CD4-positive, alpha-beta T cell (primary cell): ENCODE results near the gene CATSPERZ. TPM values are rescaled to one million over a fixed set of nuclear protein-coding genes. Genes with fewer than 3 reads are reported as not detected.
A peak's percentile ranks its signal among the peaks of the same experiment; 100 is the strongest.

Experiments
- ATAC-seq: fragments of 200-7000 bp; cut with Tn5 transposase; one replicate; pipeline ENCODE4 v1.10.0; 2022; ENCODE audit warnings: mild to moderate bottlenecking; ENCODE audit not compliant: poor library complexity
- CTCF ChIA-PET: fragments of 350-600 bp; sonication (Branson Sonifier 250); formaldehyde crosslinking; loops from one replicate; lab custom pipeline; 2021; ENCODE audit warnings: antibody characterized with exemption, inconsistent platforms; lab: Charles Lee
- POLR2A ChIA-PET: fragments of 350-600 bp; sonication (Branson Sonifier 250); formaldehyde crosslinking; loops from one replicate; lab custom pipeline; 2021; ENCODE audit warnings: antibody characterized with exemption, inconsistent platforms; lab: Charles Lee
- DNase-seq, 14 experiments: peaks; one replicate each; pipeline ENCODE4 v3.0.0-alpha.2; 2013 to 2020; ENCODE audit warnings: mixed read lengths in 2 of 14
- H3K27ac ChIP-seq, 2 donors: one replicate each; pipeline versions ENCODE4 v1.5.1 to v1.7.0; 2013; ENCODE audit warnings: low read length in 2 of 2, low read depth in 1 of 2, mild to moderate bottlenecking in 1 of 2
- H3K27me3 ChIP-seq, 2 experiments: 1 replicate in 1 of 2; 2 replicates in 1 of 2; pipeline versions ENCODE4 v1.6.1 to v1.7.0; 2013; ENCODE audit warnings: low read length in 2 of 2, control low read depth in 1 of 2, mild to moderate bottlenecking in 1 of 2, moderate library complexity in 1 of 2; ENCODE audit not compliant: insufficient read depth in 2 of 2, control insufficient read depth in 1 of 2
- H3K36me3 ChIP-seq: one replicate; pipeline ENCODE4 v1.6.1; 2013; ENCODE audit warnings: low read length, control low read depth; ENCODE audit not compliant: insufficient read depth
- H3K4me1 ChIP-seq: one replicate; pipeline ENCODE4 v1.6.1; 2013; ENCODE audit warnings: low read length, control low read depth; ENCODE audit not compliant: insufficient read depth
- H3K4me3 ChIP-seq: one replicate; pipeline ENCODE4 v1.5.1; 2013; ENCODE audit warnings: mild to moderate bottlenecking, low read length, moderate library complexity
- H3K9me3 ChIP-seq, 2 experiments: 1 replicate in 1 of 2; 2 replicates in 1 of 2; pipeline versions ENCODE4 v1.6.1 to v1.7.0; 2013; ENCODE audit warnings: low read length in 2 of 2, mild to moderate bottlenecking in 2 of 2, control low read depth in 1 of 2, moderate library complexity in 1 of 2; ENCODE audit not compliant: control insufficient read depth in 1 of 2, insufficient read depth in 1 of 2
- H3K27ac Mint-ChIP-seq: one replicate; pipeline ENCODE4 v1.8.0; 2020; ENCODE audit warnings: mixed read lengths
- H3K27me3 Mint-ChIP-seq: one replicate; pipeline ENCODE4 v1.8.0; 2021; ENCODE audit warnings: mixed read lengths
- H3K36me3 Mint-ChIP-seq: one replicate; pipeline ENCODE4 v1.8.0; 2021; ENCODE audit warnings: low read depth, mixed read lengths
- H3K4me1 Mint-ChIP-seq: one replicate; pipeline ENCODE4 v1.8.0; 2021; ENCODE audit warnings: low read depth, mixed read lengths
- H3K4me3 Mint-ChIP-seq: one replicate; pipeline ENCODE4 v1.8.0; 2020; ENCODE audit warnings: mild to moderate bottlenecking, mixed read lengths
- H3K9me3 Mint-ChIP-seq: one replicate; pipeline ENCODE4 v1.8.0; 2020; ENCODE audit warnings: mixed read lengths
- CTCF ChIP-seq: fragments of 200-600 bp; IDR thresholded peaks from one replicate; pipeline ENCODE4 v1.8.0; 2022; ENCODE audit warnings: antibody characterized with exemption, mild to moderate bottlenecking
- intact Hi-C, 2 experiments: fragments of 100-400 bp; cut with DNase I in 1 of 2; cut with micrococcal nuclease in 1 of 2; formaldehyde crosslinking; loops; one replicate each; pipeline versions ENCODE4 v1.15.1 to v1.9.0; 2023 to 2025; cut with DNase I, micrococcal nuclease
- total RNA-seq, 174 experiments: library from RNA in 2 of 174; stranded (reverse) in 2 of 174; gene quantifications; one replicate each; pipeline ENCODE4 v1.2.3 and lab custom pipeline; 2021 to 2026

CATSPERZ gene
- total RNA-seq, 2 experiments from 2014 or later: not detected

- Histone ChIP-seq H3K27ac (peak overlapping the region in 1 of 2 donors; percentile 93), H3K36me3 (peaks cover 5% of the 10 kb centered on the region), H3K27me3 (peaks cover 35 to 36% of the 10 kb centered on the region in 2 experiments), H3K4me3 (no peak overlapping the region), H3K9me3 (peaks cover 0 to 20% of the 10 kb centered on the region in 2 experiments), H3K4me1 (peaks cover 61% of the 10 kb centered on the region)
- Mint-ChIP-seq H3K27ac (peak overlapping the region; percentile 96), H3K36me3 (peaks cover 7% of the 10 kb centered on the region), H3K4me1 (peaks cover 42% of the 10 kb centered on the region), H3K4me3 (peak overlapping the region; percentile 98), H3K9me3 (no peaks in the 10 kb centered on the region), H3K27me3 (peaks cover 43% of the 10 kb centered on the region)
- intact Hi-C loops: loop anchor here (1.0 to 10.0 kb wide), 11 partner anchors 17 to 466 kb away; partner anchors contain the start of genes FKBP2 (in 1 of the 2), GPR137 (in 1 of the 2), MARK2 (in 1 of the 2) and PLCB3 (in 1 of the 2)
- ChIA-PET POLR2A (interaction anchor here (0.6 to 7.6 kb wide), 13 partner anchors 13 to 1576 kb away, joined by 3 to 105 read pairs (median 9); partner anchors contain the start of genes BAD, FERMT3, FKBP2 and GPR137), CTCF (interaction anchor here (0.6 to 6.0 kb wide), 16 partner anchors 14 to 442 kb away, joined by 3 to 123 read pairs (median 8); partner anchors contain the start of genes BAD, FERMT3, GPR137 and NUDT22)
- no peak for TF ChIP-seq CTCF
- no peak for ATAC-seq
- peak in 1 of 14 experiments; percentile 47 for DNase-seq
These were observed 3.2 kb downstream of the CATSPERZ start for GRCh38 chr11:64303109-64304031.

GRCh38 chr11:64304032-64304315, 3.8 kb downstream of the CATSPERZ start:
- H3K9me3 ChIP-seq: peaks cover 0 to 20% of the 10 kb centered on the region in 2 experiments
- TF ChIP-seq CTCF: no peak
- peaks cover 60% of the 10 kb centered on the region for H3K4me1 ChIP-seq
- ChIA-PET POLR2A (interaction anchor here (0.7 to 7.6 kb wide), 14 partner anchors 13 to 1576 kb away, joined by 3 to 105 read pairs (median 8); partner anchors contain the start of genes BAD, FERMT3, FKBP2 and GPR137), CTCF (interaction anchor here (0.6 to 6.0 kb wide), 16 partner anchors 14 to 443 kb away, joined by 3 to 123 read pairs (median 8); partner anchors contain the start of genes BAD, FERMT3, GPR137 and NUDT22)
- Mint-ChIP-seq H3K27me3 (peaks cover 37% of the 10 kb centered on the region), H3K4me1 (peaks cover 42% of the 10 kb centered on the region), H3K36me3 (peaks cover 7% of the 10 kb centered on the region), H3K4me3 (peak overlapping the region; percentile 98), H3K9me3 (no peaks in the 10 kb centered on the region), H3K27ac (peak overlapping the region; percentile 96)
- H3K36me3 ChIP-seq: peaks cover 5% of the 10 kb centered on the region
- intact Hi-C loops: loop anchor here (1.0 to 10.0 kb wide), 10 partner anchors 19 to 467 kb away; partner anchors contain the start of genes FKBP2 (in 1 of the 2), GPR137 (in 1 of the 2), MARK2 (in 1 of the 2) and PLCB3 (in 1 of the 2)
- peaks cover 30 to 31% of the 10 kb centered on the region in 2 experiments for H3K27me3 ChIP-seq
- ATAC-seq (no peak), DNase-seq (no peak)
- H3K27ac ChIP-seq: peak overlapping the region; percentile 84 to 93
- H3K4me3 ChIP-seq: peak overlapping the region; percentile 92
